GM21390 (cell line): ENCODE results near the gene RPL13.

Source experiments
- ATAC-seq: cut with Tn5 transposase; IDR thresholded peaks from one replicate; pipeline ENCODE4 v1.9.1; 2021; ENCODE audit not compliant: unreplicated experiment

RPL13 gene

DNA sequence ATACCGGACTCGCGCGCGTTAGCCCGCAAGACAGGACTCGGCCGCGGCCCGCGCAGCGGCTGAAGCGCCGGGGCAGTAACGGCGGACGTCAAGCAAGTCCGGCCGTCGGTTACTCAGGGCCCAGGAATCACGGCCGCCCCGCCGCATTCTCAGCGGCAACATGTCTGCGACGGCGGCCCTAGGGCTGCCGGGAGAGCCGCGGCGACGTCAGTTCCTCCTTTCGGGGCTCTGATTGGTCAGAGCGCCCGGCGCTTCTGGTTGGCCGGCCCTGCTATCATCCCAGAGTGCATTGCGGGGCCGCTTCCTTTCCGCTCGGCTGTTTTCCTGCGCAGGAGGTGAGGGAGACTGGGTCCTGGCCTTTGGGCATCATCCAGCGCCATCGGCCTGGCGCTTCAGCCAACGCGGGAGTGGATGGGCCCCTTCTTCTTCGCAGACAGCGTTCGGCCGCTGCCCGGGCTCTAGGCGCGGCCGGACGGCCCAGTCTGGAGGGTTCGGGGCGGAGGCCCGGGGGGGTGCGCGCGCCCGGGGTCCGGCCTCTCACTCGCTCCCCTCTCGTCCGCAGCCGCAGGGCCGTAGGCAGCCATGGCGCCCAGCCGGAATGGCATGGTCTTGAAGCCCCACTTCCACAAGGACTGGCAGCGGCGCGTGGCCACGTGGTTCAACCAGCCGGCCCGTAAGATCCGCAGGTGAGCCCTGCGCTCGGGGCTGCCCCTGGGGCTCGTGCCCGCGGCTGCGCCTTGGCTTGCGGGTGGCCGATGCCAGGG is at the start of gene RPL13:
Gene RPL13, plus strand, starts transcription at position 305 of the 764 bp plus-strand sequence. Its CDS starts 278 bp downstream, at position 583.
- ATAC-seq = peak; percentile 85

DNA sequence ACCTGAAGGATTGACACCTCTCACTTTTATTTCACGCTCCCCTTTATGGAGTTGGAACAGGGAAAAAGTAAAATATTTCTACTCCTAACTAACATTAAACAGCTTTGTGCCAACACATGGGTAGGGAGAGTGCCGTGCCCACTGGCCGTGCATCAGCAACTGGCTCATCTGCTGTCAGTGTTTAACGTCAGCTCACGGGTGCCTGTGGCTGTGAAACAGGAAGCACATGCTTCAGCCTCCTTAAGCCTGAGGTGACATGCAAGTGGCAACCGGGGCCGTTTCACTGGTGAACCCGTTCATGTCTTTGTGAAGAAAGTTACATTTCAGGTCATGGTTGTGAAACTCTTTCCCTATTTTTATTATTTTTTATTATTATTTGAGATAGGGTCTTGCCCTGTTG is 49.1 kb upstream of the RPL13 start:
- ATAC-seq = no peak

DNA sequence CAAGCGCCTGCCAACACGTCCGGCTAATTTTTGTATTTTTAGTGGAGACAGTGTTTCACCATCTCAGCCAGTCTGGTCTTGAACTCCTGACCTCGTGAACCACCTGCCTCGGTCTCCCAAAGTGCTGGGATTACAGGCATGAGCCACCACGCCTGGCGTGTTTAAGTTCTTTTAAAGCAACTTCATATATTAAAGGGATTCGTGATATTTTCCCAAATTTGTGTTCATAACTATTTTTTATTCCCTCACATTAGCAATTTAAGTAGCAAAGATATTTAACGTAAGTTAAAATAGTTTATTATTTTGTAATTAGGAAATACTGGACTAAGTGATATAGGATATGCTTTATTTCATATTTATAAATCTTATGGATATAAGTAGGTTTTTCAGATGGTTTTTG is 48.0 kb upstream of the RPL13 start:
- no peak for ATAC-seq

DNA sequence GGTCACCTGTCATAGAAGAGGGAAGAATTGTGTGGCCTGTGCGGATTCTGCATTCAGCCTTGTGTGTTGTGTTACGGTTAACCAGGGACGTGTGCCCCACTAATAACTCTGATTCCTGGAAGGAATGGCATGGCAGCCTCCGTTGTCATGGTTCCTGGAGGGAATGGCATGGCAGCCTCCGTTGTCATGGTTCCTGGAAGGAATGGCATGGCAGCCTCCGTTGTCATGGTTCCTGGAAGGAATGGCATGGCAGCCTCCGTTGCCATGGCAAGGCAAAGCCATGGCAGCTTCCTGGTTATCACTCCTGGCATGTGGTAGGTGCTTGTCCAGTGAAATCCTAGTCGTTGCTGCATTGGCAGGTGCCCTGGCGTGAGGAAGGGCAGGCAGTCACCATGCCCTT is 43.4 kb upstream of the RPL13 start:
- ATAC-seq = no peak

DNA sequence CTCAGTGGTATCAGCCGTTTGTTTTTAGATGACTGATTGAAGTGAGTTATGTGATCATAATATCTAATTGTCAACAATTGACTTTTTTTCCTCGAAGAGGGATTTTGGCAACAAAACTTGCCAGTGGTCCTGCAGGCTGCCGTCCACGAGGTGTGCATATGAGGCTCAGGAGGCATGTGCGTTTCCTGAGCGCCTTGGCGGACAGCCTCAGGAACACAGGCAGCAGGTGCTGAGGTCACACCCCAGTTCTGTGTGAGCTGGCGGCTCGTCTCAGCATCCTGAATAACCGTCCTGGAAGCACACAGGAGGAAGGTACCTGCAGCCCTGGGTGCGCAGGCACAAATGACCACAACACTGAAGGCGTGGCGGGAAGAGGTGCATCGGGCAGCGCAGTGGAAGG is 40.6 kb upstream of the RPL13 start:
- ATAC-seq = no peak

DNA sequence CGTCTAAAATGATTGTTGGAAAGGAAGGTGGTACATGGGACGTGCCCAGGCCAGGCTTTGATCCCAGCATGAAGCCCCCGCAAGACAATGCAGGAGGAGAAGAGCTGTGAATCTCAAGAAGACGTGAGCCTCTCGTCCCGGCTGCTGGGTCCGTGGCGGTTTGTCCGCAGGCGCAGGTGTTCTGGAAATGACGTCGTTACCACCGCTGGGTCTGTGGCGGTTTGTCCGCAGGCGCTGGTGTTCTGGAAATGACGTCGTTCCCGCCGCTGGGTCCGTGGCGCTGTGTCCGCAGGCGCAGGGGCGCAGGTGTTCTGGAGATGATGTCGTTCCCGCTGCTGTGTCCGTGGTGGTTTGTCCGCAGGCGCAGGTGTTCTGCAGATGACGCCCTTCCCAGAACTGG is 38.2 kb upstream of the RPL13 start:
- no peak for ATAC-seq

DNA sequence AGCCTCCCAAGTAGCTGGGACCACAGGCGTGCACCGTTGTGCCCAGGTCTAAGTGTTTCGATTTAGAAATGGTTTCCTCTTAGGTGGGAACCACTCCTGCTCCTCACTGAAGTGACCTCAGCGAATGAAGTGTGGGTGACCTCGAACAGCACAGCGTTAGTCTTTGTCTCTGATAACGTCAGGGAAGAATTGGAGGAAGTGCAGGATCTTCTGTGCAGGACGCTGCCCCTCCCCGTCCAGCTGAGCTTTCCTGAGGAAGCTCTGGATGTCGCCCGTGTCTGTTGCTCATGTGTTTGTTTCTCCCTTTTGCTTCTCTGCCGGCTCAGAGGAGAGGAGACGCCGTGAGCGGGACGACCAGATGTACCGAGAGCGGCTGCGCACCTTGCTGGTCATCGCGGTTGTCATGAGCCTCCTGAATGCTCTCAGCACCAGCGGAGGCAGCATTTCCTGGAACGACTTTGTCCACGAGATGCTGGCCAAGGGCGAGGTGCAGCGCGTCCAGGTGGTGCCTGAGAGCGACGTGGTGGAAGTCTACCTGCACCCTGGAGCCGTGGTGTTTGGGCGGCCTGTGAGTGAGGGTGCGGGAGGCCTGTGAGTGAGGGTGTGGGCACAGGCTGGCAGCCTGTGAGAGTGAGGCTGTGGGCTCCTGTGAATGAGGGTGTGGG is 36.7 kb upstream of the RPL13 start:
- no peak for ATAC-seq

DNA sequence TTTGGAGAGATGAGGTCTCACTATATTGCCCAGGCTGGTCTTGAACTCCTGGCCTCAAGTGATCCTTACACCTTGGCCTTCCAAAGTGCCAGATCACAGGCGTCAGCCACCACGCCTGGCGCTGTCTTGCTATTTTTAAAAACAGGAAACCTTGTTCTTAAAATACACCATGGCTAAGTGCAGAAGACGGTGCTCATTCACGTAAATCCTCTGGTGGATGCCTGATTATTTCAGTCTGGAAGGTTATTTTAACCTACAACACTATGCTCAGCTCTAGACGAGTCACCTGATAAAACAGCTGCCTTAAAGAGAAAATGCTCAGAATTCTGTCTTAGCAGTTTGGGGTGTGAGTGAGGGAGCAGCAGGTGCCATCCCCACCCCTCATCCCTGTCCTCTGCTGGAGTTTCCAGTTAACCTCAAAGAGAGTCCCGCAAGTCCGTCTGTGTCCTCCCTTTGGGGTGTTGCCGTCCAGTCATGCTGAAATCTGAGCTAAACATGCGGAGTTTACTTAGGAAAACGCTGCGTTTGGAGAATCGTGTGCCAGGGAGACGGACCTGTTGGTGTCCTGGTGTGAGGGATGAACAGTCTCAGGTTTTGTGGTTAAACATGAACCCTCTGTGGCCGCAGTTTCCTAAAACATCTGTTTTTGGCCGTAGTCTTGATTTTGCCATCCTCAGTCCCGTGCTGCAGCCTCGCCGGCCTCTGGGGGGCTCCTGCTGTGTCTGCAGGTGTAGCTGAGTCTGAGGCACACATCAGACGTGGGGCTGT is 35.2 kb upstream of the RPL13 start:
- no peak for ATAC-seq

DNA sequence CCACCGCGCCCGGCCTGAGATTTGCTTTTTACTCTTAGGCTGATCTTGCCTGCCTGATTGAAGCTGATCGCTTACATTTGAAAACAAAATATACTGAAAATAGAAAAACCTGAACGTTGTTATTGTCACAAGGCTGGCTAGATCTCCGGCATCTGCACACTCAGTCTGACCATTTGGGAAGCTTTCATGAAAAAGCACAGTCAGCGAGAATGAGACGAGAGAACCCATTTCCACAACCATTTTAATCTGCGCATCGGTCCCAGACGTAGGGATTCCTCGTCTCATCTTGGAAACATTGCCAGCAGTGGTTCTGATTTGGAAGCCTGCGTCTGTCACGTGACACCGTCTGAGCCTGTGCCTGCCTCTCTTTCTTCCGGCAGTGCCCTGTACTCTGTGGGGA is 31.4 kb upstream of the RPL13 start:
- no peak for ATAC-seq

DNA sequence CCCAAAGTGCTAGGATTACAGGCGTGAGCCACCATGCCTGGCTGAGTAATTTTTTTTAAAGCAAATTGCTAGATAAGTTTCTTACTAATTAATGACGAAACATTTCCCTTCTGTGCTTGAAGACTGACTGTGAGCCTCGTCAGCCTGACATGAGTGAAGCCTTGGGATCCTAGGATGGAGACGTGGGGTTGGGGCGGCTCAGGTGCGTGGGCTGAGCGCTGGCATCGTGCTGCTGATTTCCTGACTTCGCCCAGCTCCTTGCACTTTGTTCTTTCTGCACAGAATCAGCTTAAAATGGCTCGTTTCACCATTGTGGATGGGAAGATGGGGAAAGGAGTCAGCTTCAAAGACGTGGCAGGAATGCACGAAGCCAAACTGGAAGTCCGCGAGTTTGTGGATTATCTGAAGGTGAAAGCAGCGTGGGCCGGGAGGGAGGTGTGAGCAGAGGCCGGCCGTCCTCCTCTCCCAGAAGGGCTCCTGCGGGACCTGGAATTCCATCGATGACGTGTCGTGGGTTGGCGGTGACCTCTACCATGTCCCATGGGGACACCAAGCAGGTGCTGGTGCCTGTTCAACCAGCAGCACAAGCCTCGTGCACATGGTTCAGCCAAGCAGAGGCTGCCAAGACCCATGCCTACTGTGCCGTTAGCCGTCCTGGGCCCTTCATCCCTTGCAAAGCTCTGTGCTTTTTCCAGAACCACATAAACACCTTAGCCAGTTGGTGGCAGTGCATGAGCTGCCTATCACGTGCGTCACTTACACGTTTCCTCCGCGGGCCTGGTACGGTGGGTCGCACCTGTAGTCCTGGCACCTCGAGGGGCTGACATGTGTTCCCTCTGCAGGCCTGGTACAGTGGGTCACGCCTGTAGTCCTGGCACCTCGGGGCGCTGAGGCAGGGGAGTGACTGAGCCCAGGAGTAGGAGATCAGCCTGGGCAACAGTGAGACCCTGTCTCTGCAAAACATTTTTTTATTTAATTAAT is 29.8 kb upstream of the RPL13 start:
- ATAC-seq = no peak

DNA sequence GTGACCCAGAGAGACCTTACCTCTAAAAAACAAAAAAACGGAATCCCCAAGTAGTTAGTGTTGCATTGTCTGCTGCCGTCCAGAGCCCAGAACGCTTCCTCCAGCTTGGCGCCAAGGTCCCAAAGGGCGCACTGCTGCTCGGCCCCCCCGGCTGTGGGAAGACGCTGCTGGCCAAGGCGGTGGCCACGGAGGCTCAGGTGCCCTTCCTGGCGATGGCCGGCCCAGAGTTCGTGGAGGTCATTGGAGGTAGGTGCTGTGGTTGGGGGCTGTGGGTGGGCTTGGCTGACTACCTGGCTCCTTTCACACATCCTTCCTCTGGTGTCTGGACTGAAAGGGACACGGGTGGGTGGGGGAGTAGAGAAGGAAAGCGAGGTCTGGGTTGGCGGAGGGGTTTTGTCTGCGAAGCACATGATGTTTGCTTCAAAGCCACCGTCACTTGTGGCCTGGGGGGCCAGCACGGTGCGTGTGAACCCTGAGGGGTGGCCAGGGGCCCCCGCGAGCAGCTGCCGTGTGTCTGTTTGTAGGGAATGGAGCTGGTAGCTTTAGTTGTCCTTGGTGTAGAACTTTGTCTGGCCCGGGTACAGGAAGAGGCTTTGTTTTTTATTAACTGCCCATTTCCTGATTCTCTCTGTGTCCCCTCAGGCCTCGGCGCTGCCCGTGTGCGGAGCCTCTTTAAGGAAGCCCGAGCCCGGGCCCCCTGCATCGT is 28.5 kb upstream of the RPL13 start:
- no peak for ATAC-seq

DNA sequence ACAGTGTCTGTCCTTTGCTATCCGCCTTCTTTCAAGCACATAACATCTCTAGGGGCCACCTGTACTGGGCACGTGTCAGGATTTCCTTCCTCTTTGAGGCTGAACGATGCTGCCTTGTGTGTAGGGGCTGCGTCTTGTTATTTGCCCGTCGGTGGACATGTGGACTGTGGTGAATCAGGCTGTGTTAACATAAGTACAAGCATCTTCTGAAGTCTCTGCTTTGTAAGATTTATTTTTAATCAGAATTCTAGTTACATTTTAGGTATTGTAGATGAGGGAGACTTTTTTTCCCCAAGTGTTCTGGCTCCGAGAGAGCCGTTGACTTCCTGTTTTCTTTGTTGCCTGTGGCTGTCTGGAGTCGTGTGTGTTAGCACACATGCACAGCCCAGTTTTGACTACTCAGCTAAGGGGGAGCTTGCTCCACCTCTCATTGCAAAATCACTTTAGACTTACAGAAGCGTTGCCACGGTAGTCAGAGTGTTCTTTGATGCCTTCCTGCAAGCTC is 26.2 kb upstream of the RPL13 start:
- ATAC-seq = no peak

DNA sequence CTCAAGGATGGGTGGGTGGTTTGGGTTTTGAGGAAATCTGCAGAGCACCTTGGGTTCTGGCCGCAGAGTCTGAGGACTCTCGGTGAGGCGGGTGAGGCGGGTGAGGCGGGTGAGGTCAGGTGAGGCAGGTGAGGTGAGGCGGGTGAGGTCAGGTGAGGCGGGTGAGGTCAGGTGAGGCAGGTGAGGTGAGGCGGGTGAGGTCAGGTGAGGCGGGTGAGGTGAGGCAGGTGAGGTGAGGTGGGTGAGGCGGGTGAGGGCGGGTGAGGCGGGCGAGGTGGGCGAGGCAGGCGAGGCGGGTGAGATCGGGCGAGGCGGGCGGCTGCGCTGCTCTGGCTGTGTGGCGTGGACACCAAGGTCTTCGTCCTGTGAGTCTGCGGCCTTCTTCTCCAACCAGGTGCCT is 24.1 kb upstream of the RPL13 start:
- no peak for ATAC-seq

DNA sequence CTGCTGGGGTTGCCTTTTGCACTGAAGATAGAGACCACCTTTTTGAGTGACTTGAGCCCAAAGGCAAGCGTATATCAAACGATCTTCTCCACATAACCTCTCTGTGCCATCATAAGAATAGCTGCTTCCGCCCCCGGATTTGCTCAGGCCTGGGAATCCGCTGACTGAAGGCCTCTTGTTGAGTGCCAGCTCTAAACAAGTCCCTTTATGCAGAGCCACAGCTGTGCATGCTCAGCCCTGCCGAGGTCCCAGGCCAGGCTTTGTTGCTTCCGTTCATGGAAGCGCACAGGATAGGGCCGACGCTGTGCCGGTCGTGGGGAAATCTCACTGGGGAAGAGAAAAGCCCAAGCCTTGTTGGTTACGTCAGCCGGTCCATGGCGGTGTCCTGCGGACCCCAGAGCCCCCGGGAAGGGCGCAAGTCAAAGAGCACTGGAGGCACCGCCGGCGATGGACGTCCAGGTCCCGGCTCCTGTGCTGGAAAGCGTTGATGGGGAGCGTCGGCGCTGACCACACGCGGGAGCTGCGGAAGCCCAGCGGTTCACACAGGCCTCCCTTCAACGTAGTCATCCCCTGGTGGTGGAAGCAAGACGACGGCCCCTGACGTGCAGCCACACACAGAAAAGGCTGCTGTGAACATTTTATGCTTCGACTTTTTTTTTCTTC is 23.5 kb upstream of the RPL13 start:
- no peak for ATAC-seq

DNA sequence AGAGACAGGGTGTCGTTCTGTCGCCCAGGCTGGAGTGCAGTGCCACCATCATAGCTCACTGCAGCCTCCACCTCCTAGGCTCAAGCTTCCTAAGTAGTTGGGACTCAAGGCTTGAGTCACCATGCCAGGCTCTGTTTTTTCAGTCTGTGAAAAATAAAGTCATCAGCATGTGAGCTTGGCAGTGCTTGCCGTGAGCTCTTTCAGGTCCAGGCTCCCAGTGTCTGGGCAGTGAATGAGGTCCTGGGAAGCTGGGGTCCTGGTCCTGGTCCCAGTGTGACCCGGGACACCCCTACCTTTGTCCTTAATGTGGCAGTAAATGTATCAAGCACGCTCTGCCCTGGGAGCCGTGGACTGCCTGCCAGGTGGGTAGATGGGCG is 22.9 kb upstream of the RPL13 start:
- no peak for ATAC-seq

DNA sequence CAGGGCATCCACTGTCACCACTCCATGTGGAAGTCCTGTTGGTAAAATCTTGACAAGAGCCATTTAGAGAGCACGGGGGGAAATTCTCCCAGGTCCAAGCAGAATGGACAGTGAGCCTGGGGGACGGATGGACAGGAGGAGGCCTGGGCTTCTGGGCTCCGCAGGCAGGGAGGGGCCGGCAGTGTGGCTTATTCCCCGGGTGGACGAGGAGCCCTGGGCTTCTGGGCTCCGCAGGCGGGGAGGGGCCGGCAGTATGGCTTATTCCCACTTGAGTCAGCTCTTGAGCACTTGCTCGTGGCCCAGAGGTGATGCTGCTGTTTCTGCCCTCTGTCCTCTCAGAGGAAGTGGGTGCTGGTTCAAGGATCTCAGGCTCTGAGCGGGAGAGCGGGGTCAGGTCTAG is 22.2 kb upstream of the RPL13 start:
- ATAC-seq = no peak

DNA sequence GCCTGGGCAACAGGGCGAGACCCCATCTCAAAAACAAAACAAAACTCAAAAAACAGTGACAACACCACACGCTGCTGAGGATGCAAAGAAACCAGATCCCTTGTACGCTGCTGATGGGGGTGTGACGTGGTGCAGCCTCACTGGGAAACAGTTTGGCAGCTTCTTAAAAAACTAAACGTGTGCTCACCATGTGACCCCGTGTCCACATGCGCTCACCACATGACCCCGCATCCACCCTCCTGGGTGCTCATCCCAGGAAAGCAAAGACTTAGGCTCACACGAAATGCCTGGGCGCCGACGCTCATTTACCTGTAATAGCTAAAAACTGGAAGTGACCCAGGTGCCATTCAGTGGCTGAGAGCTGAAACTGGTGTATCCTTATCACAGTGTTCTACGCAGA is 19.9 kb upstream of the RPL13 start:
- ATAC-seq = no peak

DNA sequence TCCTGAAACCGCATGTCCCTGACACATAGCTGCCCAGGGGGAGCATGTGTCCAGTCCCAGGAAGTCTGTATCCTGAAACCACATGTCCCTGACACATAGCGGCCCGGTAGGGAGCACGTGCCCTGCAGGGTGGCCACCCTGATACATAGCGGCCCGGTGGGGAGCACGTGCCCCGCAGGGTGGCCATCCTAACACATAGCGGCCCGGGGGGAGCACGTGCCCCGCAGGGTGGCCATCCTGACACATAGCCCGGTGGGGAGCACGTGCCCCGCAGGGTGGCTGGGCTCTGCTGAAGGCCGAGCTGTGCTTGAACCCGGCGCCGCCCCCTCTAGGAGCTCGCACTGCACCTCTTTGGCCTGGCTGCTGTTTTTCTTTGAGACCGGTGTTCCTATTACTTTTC is 18.7 kb upstream of the RPL13 start:
- no peak for ATAC-seq

DNA sequence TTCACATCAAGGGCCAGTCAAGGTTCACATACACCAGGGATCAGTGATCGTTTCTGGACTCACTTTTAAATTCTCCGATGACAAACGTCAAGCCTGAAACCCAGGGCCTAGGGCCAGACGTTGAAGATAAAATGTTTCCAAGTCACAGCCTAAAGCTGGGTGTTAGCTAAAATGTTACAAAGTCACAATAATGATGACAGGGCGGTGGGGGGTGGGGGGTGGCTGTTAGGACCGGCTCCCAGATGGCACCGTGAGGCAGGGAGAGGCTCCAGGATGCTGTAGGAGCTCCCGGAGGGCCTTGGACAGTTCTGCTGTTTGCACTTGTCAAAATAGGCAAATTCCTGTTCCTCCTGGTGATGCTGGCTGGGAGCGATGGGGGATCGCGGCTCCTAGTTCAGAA is 16.4 kb upstream of the RPL13 start:
- ATAC-seq = no peak

DNA sequence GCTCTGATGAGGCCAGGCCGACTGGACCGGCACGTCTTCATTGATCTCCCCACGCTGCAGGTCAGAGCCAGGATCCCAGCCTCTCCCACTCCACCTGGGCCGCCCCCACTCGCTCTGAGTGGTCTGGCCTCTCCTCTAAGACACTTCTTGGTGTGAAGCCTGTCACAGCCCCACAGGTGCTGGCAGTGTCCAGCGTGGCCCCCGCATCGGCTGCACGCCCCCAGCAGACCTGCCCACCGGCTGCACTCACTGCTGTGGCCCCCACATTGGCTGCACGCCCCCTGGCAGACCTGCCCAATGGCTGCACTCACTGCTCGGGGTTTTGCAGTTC is 15.8 kb upstream of the RPL13 start:
- no peak for ATAC-seq
